ENCODE data around the gene AGTRAP.

AGTRAP gene

GRCh38 chr1:11777658-11778322 lies 41.9 kb downstream of the AGTRAP start:
- Histone ChIP-seq H3K27ac (ENCODE audit: low read depth, low read length) (no peak overlapping the region), H3K27me3 (ENCODE audit: control insufficient read depth, insufficient read depth, low read length) (no peaks in the 10 kb centered on the region), H3K36me3 (ENCODE audit: control insufficient read depth, insufficient read depth, low read length) (no peaks in the 10 kb centered on the region), H3K4me3 (ENCODE audit: low read length) (no peak overlapping the region), H3K4me1 (ENCODE audit: control insufficient read depth, insufficient read depth, low read length) (no peaks in the 10 kb centered on the region), H3K9ac (ENCODE audit: low read length) (no peak overlapping the region)

GRCh38 chr1:11778336-11778735 lies 42.4 kb downstream of the AGTRAP start:
- no peaks in the 10 kb centered on the region for H3K36me3 ChIP-seq (ENCODE audit: control insufficient read depth, insufficient read depth, low read length)
- H3K4me3 ChIP-seq (ENCODE audit: low read length): no peak overlapping the region
- no peaks in the 10 kb centered on the region for H3K27me3 ChIP-seq (ENCODE audit: control insufficient read depth, insufficient read depth, low read length)
- no peak overlapping the region for H3K27ac ChIP-seq (ENCODE audit: low read depth, low read length)
- no peaks in the 10 kb centered on the region for H3K4me1 ChIP-seq (ENCODE audit: control insufficient read depth, insufficient read depth, low read length)
- no peak overlapping the region for H3K9ac ChIP-seq (ENCODE audit: low read length)

GRCh38 chr1:11778844-11779623 lies 43.1 kb downstream of the AGTRAP start:
- Histone ChIP-seq H3K4me1 (ENCODE audit: control insufficient read depth, insufficient read depth, low read length) (no peaks in the 10 kb centered on the region), H3K36me3 (ENCODE audit: control insufficient read depth, insufficient read depth, low read length) (no peaks in the 10 kb centered on the region), H3K27me3 (ENCODE audit: control insufficient read depth, insufficient read depth, low read length) (no peaks in the 10 kb centered on the region), H3K9ac (ENCODE audit: low read length) (no peak overlapping the region), H3K4me3 (ENCODE audit: low read length) (no peak overlapping the region), H3K27ac (ENCODE audit: low read depth, low read length) (no peak overlapping the region)

- H3K27ac ChIP-seq (ENCODE audit: low read depth, low read length): no peak overlapping the region
- no peak overlapping the region for H3K4me3 ChIP-seq (ENCODE audit: low read length)
- H3K36me3 ChIP-seq (ENCODE audit: control insufficient read depth, insufficient read depth, low read length): no peaks in the 10 kb centered on the region
- H3K27me3 ChIP-seq (ENCODE audit: control insufficient read depth, insufficient read depth, low read length): no peaks in the 10 kb centered on the region
- no peak overlapping the region for H3K9ac ChIP-seq (ENCODE audit: low read length)
- no peaks in the 10 kb centered on the region for H3K4me1 ChIP-seq (ENCODE audit: control insufficient read depth, insufficient read depth, low read length)
Measured at GRCh38 chr1:11779715-11780379, 43.9 kb downstream of the AGTRAP start.

- Histone ChIP-seq H3K27me3 (ENCODE audit: control insufficient read depth, insufficient read depth, low read length) (no peaks in the 10 kb centered on the region), H3K36me3 (ENCODE audit: control insufficient read depth, insufficient read depth, low read length) (no peaks in the 10 kb centered on the region), H3K4me3 (ENCODE audit: low read length) (no peak overlapping the region), H3K27ac (ENCODE audit: low read depth, low read length) (no peak overlapping the region), H3K9ac (ENCODE audit: low read length) (no peak overlapping the region), H3K4me1 (ENCODE audit: control insufficient read depth, insufficient read depth, low read length) (no peaks in the 10 kb centered on the region)
Measured at GRCh38 chr1:11780380-11781147, 44.6 kb downstream of the AGTRAP start.

- no peaks in the 10 kb centered on the region for H3K4me1 ChIP-seq (ENCODE audit: control insufficient read depth, insufficient read depth, low read length)
- H3K9ac ChIP-seq (ENCODE audit: low read length): no peak overlapping the region
- no peaks in the 10 kb centered on the region for H3K36me3 ChIP-seq (ENCODE audit: control insufficient read depth, insufficient read depth, low read length)
Measured at GRCh38 chr1:11781297-11781696, 45.4 kb downstream of the AGTRAP start.

GRCh38 chr1:11782127-11782708 lies 46.3 kb downstream of the AGTRAP start:
- no peak overlapping the region for H3K9ac ChIP-seq (ENCODE audit: low read length)
- peaks cover 4% of the 10 kb centered on the region for H3K4me1 ChIP-seq (ENCODE audit: control insufficient read depth, insufficient read depth, low read length)
- H3K27me3 ChIP-seq (ENCODE audit: control insufficient read depth, insufficient read depth, low read length): no peaks in the 10 kb centered on the region
- no peak overlapping the region for H3K4me3 ChIP-seq (ENCODE audit: low read length)
- no peaks in the 10 kb centered on the region for H3K36me3 ChIP-seq (ENCODE audit: control insufficient read depth, insufficient read depth, low read length)
- no peak overlapping the region for H3K27ac ChIP-seq (ENCODE audit: low read depth, low read length)

More at GRCh38 chr1:11781297-11781696, 45.4 kb downstream of the AGTRAP start:
- Histone ChIP-seq H3K27me3 (ENCODE audit: control insufficient read depth, insufficient read depth, low read length) (no peaks in the 10 kb centered on the region), H3K27ac (ENCODE audit: low read depth, low read length) (no peak overlapping the region), H3K4me3 (ENCODE audit: low read length) (no peak overlapping the region)

GRCh38 chr1:11783556-11783955 lies 47.6 kb downstream of the AGTRAP start:
- H3K4me1 ChIP-seq (ENCODE audit: control insufficient read depth, insufficient read depth, low read length): peaks cover 12% of the 10 kb centered on the region
- H3K27me3 ChIP-seq (ENCODE audit: control insufficient read depth, insufficient read depth, low read length): no peaks in the 10 kb centered on the region
- no peak overlapping the region for H3K9ac ChIP-seq (ENCODE audit: low read length)
- no peak overlapping the region for H3K27ac ChIP-seq (ENCODE audit: low read depth, low read length)
- no peaks in the 10 kb centered on the region for H3K36me3 ChIP-seq (ENCODE audit: control insufficient read depth, insufficient read depth, low read length)
- H3K4me3 ChIP-seq (ENCODE audit: low read length): no peak overlapping the region

- no peaks in the 10 kb centered on the region for H3K36me3 ChIP-seq (ENCODE audit: control insufficient read depth, insufficient read depth, low read length)
- peaks cover 12% of the 10 kb centered on the region for H3K4me1 ChIP-seq (ENCODE audit: control insufficient read depth, insufficient read depth, low read length)
- no peaks in the 10 kb centered on the region for H3K27me3 ChIP-seq (ENCODE audit: control insufficient read depth, insufficient read depth, low read length)
- peak overlapping the region; percentile 30 for H3K4me3 ChIP-seq (ENCODE audit: low read length)
- H3K9ac ChIP-seq (ENCODE audit: low read length): no peak overlapping the region
- H3K27ac ChIP-seq (ENCODE audit: low read depth, low read length): no peak overlapping the region
Measured at GRCh38 chr1:11784256-11784992, 48.5 kb downstream of the AGTRAP start.

GRCh38 chr1:11784993-11785769 lies 49.2 kb downstream of the AGTRAP start:
- Histone ChIP-seq H3K36me3 (ENCODE audit: control insufficient read depth, insufficient read depth, low read length) (no peaks in the 10 kb centered on the region), H3K4me1 (ENCODE audit: control insufficient read depth, insufficient read depth, low read length) (peaks cover 15% of the 10 kb centered on the region), H3K4me3 (ENCODE audit: low read length) (peak overlapping the region; percentile 30), H3K9ac (ENCODE audit: low read length) (no peak overlapping the region), H3K27ac (ENCODE audit: low read depth, low read length) (no peak overlapping the region), H3K27me3 (ENCODE audit: control insufficient read depth, insufficient read depth, low read length) (no peaks in the 10 kb centered on the region)

GRCh38 chr1:11786168-11786567 lies 50.2 kb downstream of the AGTRAP start:
- Histone ChIP-seq H3K9ac (ENCODE audit: low read length) (no peak overlapping the region), H3K27me3 (ENCODE audit: control insufficient read depth, insufficient read depth, low read length) (no peaks in the 10 kb centered on the region), H3K4me3 (ENCODE audit: low read length) (no peak overlapping the region), H3K27ac (ENCODE audit: low read depth, low read length) (no peak overlapping the region), H3K4me1 (ENCODE audit: control insufficient read depth, insufficient read depth, low read length) (peaks cover 22% of the 10 kb centered on the region), H3K36me3 (ENCODE audit: control insufficient read depth, insufficient read depth, low read length) (no peaks in the 10 kb centered on the region)

Measured in rectal smooth muscle tissue (tissue), 1 donor.